Muscle layer of duodenum (tissue), 2 donors: ENCODE data around the gene BRME1.
"Not testable (repeated sequence)": the region's sequence is repeated elsewhere in the genome, so short reads cannot be mapped to it uniquely, and the experiment has no call there.

Experiments
- H3K27ac ChIP-seq: one replicate; pipeline ENCODE4 v1.7.0; 2013; ENCODE audit warnings: mild to moderate bottlenecking, low read length
- H3K27me3 ChIP-seq: one replicate; pipeline ENCODE4 v1.7.0; 2013; ENCODE audit warnings: low read depth, mild to moderate bottlenecking, control low read depth, low read length
- H3K36me3 ChIP-seq, 2 donors: one replicate each; pipeline ENCODE4 v1.7.0; 2013; ENCODE audit warnings: low read length in 2 of 2, control low read depth in 1 of 2, mild to moderate bottlenecking in 1 of 2; ENCODE audit not compliant: insufficient read depth in 2 of 2, control insufficient read depth in 1 of 2
- H3K4me1 ChIP-seq, 2 donors: one replicate each; pipeline ENCODE4 v1.7.0; 2013; ENCODE audit warnings: low read length in 2 of 2, mild to moderate bottlenecking in 2 of 2, control low read depth in 1 of 2, moderate library complexity in 1 of 2; ENCODE audit not compliant: insufficient read depth in 2 of 2, control insufficient read depth in 1 of 2
- H3K4me3 ChIP-seq, 2 donors: one replicate each; pipeline ENCODE4 v1.7.0; 2013; ENCODE audit warnings: low read length in 2 of 2, low read depth in 1 of 2, mild to moderate bottlenecking in 1 of 2
- H3K9me3 ChIP-seq, 2 donors: one replicate each; pipeline ENCODE4 v1.7.0; 2013; ENCODE audit warnings: low read length in 2 of 2, control low read depth in 1 of 2, mild to moderate bottlenecking in 1 of 2; ENCODE audit not compliant: control insufficient read depth in 1 of 2
- donor health status: healthy.

The BRME1 gene

GRCh38 chr19:13864046-13864666, 41.8 kb downstream of the BRME1 start:
- no peaks in the 10 kb centered on the region for H3K27me3 ChIP-seq
- H3K27ac ChIP-seq = no peak overlapping the region
- no peaks in the 10 kb centered on the region for H3K36me3 ChIP-seq
- peaks cover 12 to 18% of the 10 kb centered on the region in 2 donors for H3K4me1 ChIP-seq
- no peak overlapping the region for H3K4me3 ChIP-seq
- no peaks in the 10 kb centered on the region for H3K9me3 ChIP-seq

- H3K36me3 ChIP-seq = no peaks in the 10 kb centered on the region
- peak overlapping the region; percentile 59 to 67 for H3K4me3 ChIP-seq
- H3K4me1 ChIP-seq = peaks cover 12 to 18% of the 10 kb centered on the region in 2 donors
- H3K27me3 ChIP-seq = no peaks in the 10 kb centered on the region
- no peaks in the 10 kb centered on the region for H3K9me3 ChIP-seq
- H3K27ac ChIP-seq = peak overlapping the region; percentile 86
Observed at GRCh38 chr19:13861714-13862531, 44.0 kb downstream of the BRME1 start.

- peak overlapping the region; percentile 86 for H3K27ac ChIP-seq
- H3K4me3 ChIP-seq = peak overlapping the region; percentile 59 to 67
- H3K9me3 ChIP-seq = no peaks in the 10 kb centered on the region
- H3K27me3 ChIP-seq = no peaks in the 10 kb centered on the region
- H3K4me1 ChIP-seq = peaks cover 10 to 15% of the 10 kb centered on the region in 2 donors
- no peaks in the 10 kb centered on the region for H3K36me3 ChIP-seq
Observed at GRCh38 chr19:13861392-13861713, 44.6 kb downstream of the BRME1 start.

DNA sequence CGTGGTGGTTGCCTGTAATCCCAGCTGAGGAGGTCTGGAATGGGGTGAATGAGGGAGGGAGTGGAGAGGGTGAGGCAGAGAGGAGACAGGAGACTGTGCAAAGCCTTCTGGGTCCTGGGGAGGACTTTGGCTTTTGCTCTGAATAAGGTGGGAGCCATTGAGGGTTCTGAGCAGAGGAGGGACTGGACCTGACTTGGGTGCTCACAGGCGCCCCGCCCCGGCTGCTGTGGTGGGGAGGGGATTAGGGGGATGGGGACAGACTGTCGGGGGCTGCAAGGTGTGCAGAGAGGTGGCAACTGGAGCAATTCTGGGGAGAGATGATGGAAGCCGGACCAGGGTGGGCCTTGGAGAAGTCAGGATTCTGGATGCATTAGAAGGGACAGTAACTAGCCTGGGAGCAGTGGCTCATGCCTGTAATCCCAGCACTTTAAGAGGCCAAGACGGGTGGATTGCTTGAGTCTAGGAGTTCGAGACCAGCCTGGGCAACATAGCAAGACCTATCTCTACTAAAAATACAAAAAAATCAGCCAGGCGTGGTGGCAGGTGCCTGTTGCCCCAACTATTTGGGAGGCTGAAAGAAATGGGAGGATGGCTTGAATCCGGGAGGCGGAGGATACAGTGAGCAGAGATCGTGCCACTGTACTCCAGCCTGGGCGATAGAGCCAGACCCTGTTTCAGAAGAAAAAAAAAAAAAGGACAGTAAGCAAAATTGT, 45.1 kb downstream of the BRME1 start:
- H3K27me3 ChIP-seq = no peaks in the 10 kb centered on the region
- peak overlapping the region; percentile 59 to 67 for H3K4me3 ChIP-seq
- H3K4me1 ChIP-seq = peaks cover 8 to 10% of the 10 kb centered on the region in 2 donors

DNA sequence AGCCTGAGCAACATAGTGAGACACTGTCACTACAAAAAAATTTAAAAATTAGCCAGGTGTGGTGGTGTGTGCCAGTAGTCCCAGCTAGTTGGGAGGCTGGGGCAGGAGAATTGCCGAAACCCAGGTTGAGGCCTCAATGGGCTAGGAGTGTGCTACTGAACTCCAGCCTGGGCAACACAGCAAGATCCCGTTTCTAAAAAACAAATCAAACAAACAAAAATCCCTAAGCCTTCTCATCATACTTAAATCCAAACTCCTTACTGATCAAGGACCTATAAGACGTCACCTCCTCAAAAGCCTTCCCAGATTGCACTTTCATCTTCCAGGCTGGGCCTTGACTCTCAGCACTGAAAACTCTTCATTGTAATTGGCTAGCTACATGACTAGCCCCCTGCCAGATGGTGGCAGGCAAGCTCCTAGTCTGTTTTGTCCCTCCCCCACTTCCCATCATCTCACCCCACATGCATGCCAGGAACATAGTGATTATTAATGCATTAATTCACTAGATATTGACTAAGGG, 46.5 kb downstream of the BRME1 start:
- no peaks in the 10 kb centered on the region for H3K36me3 ChIP-seq
- H3K27me3 ChIP-seq = no peaks in the 10 kb centered on the region
- no peaks in the 10 kb centered on the region for H3K9me3 ChIP-seq
- no peak overlapping the region for H3K4me3 ChIP-seq
- peaks cover 5 to 8% of the 10 kb centered on the region in 2 donors for H3K4me1 ChIP-seq
- H3K27ac ChIP-seq = no peak overlapping the region

More for the DNA sequence above, 45.1 kb downstream of the BRME1 start:
- Histone ChIP-seq H3K27ac (peak overlapping the region; percentile 86), H3K9me3 (no peaks in the 10 kb centered on the region), H3K36me3 (no peaks in the 10 kb centered on the region)

DNA sequence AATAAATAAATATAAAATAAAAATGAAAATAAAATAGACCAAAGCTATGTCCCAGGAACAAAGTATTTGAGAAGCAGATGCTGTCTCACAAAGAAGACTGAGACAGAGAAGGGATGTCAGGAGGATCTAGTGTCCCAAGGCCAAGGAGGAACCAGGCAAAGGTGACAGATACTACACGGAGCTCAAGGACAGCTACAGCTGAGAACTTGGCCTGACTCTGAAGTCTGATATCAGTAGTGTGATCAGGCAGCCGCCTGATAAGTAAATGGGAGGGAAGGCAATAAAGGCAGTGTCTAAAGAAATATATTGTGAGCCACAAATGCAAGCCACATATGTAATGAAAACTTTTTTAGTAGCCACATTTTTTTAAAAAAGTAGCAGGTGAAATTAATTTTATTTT, 49.4 kb downstream of the BRME1 start:
- Histone ChIP-seq H3K4me3 (no peak overlapping the region), H3K27me3 (no peaks in the 10 kb centered on the region), H3K36me3 (peaks cover 0 to 2% of the 10 kb centered on the region in 2 donors), H3K27ac (no peak overlapping the region), H3K9me3 (no peaks in the 10 kb centered on the region), H3K4me1 (peaks cover 2 to 5% of the 10 kb centered on the region in 2 donors)

DNA sequence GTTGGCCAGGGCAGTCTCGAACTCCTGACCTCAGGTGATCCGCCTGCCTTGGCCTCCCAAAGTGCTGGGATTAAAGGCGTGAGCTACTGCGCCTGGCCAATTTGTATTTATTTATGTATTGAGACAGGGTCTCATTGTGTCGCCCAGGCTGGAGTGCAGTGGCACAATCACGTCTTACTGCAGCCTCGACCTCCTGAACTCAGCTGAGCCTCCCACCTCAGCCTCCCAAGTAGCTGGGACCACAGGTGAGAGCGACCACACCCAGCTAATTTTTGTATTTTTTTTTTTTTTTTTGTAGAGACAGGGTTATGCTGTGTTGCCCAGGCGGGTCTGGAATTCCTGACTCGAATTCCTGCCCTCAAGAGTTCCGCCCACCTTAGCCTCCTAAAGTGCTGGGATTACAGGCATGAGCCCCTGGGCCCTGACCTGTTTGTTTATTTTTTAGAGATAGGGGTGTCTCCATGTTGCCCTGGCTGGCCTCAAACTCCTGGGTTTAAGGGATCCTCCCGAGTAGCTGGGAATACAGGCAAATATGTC, 53.7 kb downstream of the BRME1 start:
- H3K27ac ChIP-seq = not testable (repeated sequence)
- H3K4me1 ChIP-seq = peaks cover 9 to 24% of the 10 kb centered on the region in 2 donors

GRCh38 chr19:13851734-13852114, 54.2 kb downstream of the BRME1 start:
- H3K9me3 ChIP-seq, H3K27me3 ChIP-seq: not testable (repeated sequence)
- H3K4me3 ChIP-seq = peak overlapping the region in 1 of 2 donors; percentile 36

More for the DNA sequence above, 53.7 kb downstream of the BRME1 start:
- not testable (repeated sequence) for H3K4me3 ChIP-seq, H3K27me3 ChIP-seq, H3K9me3 ChIP-seq
- H3K36me3 ChIP-seq = peaks cover 0 to 15% of the 10 kb centered on the region in 2 donors

DNA sequence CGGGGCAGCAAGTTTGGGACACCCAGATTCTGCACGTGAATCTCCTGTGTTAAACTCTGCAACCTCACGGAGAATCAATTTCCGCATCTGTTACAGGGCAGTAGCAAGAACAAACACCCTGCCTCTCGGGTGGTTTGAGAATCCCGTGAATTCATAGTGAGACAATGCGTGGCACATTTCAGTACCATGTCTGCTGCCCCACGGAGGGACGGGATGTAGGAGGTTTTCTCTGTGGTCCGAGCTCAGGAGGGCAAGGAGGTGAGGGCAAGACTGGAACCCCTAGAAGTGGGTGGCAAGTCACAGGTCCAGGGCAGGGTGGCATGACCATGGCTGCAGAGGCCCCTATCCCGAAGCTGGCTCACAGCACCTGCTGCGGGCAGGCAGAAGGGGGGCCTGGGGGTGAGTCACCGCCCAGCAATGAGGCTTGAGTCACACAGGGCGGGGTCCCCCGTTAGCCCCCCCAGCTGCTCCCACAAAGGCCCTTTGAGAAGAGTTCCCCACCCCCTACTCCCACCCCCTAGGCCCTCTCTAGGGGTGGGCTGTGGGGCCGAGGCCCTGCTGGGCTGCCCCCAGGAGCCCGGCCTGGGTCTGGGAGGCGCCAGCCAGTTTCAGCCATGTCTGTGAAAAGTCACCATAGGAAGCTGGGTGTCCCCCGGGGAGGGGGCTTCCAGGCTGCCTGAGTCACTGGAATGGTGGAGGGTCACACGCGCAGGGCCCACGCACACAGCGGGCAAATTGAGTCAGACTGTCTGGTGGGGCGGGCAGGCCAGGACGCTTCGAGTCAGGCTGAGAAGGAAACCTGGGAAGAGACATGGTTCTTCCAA, 54.8 kb downstream of the BRME1 start:
- Histone ChIP-seq H3K36me3 (peaks cover 0 to 24% of the 10 kb centered on the region in 2 donors), H3K27me3 (no peaks in the 10 kb centered on the region), H3K27ac (peak overlapping the region; percentile 98), H3K4me1 (peaks cover 9 to 24% of the 10 kb centered on the region in 2 donors), H3K4me3 (peak overlapping the region; percentile 36 to 57), H3K9me3 (no peaks in the 10 kb centered on the region)

More at GRCh38 chr19:13851734-13852114, 54.2 kb downstream of the BRME1 start:
- Histone ChIP-seq H3K27ac (peak overlapping the region; percentile 98), H3K36me3 (peaks cover 0 to 20% of the 10 kb centered on the region in 2 donors), H3K4me1 (peaks cover 9 to 24% of the 10 kb centered on the region in 2 donors)

- Histone ChIP-seq H3K4me1 (peaks cover 9 to 24% of the 10 kb centered on the region in 2 donors), H3K4me3 (peak overlapping the region; percentile 36 to 57), H3K9me3 (no peaks in the 10 kb centered on the region), H3K36me3 (peaks cover 0 to 26% of the 10 kb centered on the region in 2 donors), H3K27ac (peak overlapping the region; percentile 98), H3K27me3 (no peaks in the 10 kb centered on the region)
Observed at GRCh38 chr19:13849991-13850909, 55.7 kb downstream of the BRME1 start.
